ENCODE results near the gene RSRP1. TPM values are rescaled to one million over a fixed set of nuclear protein-coding genes. Genes with fewer than 3 reads are reported as not detected.
A peak's percentile ranks its signal among the peaks of the same experiment; 100 is the strongest.

Gene RSRP1
- total RNA-seq, 1 experiment from 2014 or later = 113 TPM

- peaks cover 20% of the 10 kb centered on the region for H3F3A ChIP-seq (ENCODE audit: insufficient read depth, low read depth)
- no peak for TF ChIP-seq EZH2 (IDR thresholded peaks at IDR 0.05; ENCODE audit: low read depth)
- TF ChIP-seq, protein P1, sequence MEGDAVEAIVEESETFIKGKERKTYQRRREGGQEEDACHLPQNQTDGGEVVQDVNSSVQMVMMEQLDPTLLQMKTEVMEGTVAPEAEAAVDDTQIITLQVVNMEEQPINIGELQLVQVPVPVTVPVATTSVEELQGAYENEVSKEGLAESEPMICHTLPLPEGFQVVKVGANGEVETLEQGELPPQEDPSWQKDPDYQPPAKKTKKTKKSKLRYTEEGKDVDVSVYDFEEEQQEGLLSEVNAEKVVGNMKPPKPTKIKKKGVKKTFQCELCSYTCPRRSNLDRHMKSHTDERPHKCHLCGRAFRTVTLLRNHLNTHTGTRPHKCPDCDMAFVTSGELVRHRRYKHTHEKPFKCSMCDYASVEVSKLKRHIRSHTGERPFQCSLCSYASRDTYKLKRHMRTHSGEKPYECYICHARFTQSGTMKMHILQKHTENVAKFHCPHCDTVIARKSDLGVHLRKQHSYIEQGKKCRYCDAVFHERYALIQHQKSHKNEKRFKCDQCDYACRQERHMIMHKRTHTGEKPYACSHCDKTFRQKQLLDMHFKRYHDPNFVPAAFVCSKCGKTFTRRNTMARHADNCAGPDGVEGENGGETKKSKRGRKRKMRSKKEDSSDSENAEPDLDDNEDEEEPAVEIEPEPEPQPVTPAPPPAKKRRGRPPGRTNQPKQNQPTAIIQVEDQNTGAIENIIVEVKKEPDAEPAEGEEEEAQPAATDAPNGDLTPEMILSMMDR (conservative IDR thresholded peaks at IDR 0.05) = no peak
- intact Hi-C loops (cut with micrococcal nuclease; ENCODE audit: unreplicated experiment) = loop anchor here (5.0 to 10.0 kb wide), 2 partner anchors 106 to 568 kb away; partner anchors contain the start of gene MTFR1L
- peaks cover 13% of the 10 kb centered on the region; the same call in 1 of the 2 replicates for H3K4me1 ChIP-seq (replicated peaks; ENCODE audit: insufficient read depth)
- BruUV-seq (replicated peaks) = no TSS peak
- H4K20me1 ChIP-seq (ENCODE audit: insufficient read depth) = peaks cover 28% of the 10 kb centered on the region
- H3K4me3 ChIP-seq = peak overlapping the region; percentile 73
- H3K4me2 ChIP-seq = peak overlapping the region; percentile 89
- peak in 1 of 2 experiments; percentile 20 for DNase-seq
- POLR2A ChIA-PET (ENCODE audit: unreplicated experiment) = no interaction called here
- peaks cover 28% of the 10 kb centered on the region for H3K36me3 ChIP-seq (ENCODE audit: low read depth)
- CTCF ChIA-PET = no interaction called here
- H3K27ac ChIP-seq = peak overlapping the region; percentile 85
- H3K9me2 ChIP-seq (ENCODE audit: insufficient read depth) = no peaks in the 10 kb centered on the region
- H3K79me2 ChIP-seq (ENCODE audit: low read depth) = peaks cover 30% of the 10 kb centered on the region
- peak overlapping the region; percentile 85 for H2AFZ ChIP-seq
- no peaks in the 10 kb centered on the region for H3K27me3 ChIP-seq (ENCODE audit: insufficient read depth, low read depth)
- H3K9me3 ChIP-seq (ENCODE audit: insufficient read depth, low read depth) = no peaks in the 10 kb centered on the region
Measured at GRCh38 chr1:25246600-25247023, 642 bp downstream of the RSRP1 start.

DNA sequence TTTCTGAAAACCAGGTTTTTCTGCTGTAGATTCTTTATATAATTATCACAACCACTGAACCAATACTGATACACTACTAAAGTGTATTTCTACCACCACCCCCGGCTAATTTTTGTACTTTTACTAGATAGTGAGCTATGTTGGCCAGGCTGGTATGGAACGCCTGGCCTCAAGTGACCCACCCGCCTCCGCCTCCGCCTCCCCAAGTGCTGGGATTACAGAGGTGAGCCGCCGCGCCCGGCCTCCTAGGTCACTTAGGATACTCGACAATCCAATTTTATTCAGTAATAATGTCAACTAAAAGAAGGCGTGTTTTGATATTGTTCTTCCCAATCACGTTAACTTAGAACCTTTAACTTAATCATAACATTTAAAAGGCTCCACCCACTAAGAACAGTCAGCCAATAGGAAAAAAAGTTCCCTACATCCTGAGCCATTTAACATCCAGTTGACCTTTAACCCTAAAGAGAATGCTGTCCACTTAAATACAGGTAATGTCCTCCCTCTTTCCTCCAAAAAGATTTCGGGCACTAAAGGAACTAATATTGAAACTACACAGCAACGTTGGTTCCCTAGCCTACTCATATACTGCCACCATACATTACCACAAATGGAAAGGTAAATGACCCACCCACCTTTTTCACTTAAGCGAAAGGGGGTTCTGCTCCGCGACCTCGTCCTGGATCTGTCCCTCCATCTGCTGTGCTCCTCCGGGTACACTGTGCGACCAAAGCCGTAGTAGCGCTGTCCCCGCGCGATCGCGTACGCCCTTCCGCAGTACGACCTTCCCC is 1.2 kb downstream of the RSRP1 start:
- peak overlapping the region; percentile 85; the same call in 1 of the 2 replicates for H2AFZ ChIP-seq

GRCh38 chr1:25245393-25245792 is 1.9 kb downstream of the RSRP1 start:
- Histone ChIP-seq H3K79me2 (ENCODE audit: low read depth) (peaks cover 30% of the 10 kb centered on the region), H3K27ac (no peak overlapping the region), H3K27me3 (ENCODE audit: insufficient read depth, low read depth) (no peaks in the 10 kb centered on the region), H3K9me3 (ENCODE audit: insufficient read depth, low read depth) (no peaks in the 10 kb centered on the region), H2AFZ (no peak overlapping the region), H3F3A (ENCODE audit: insufficient read depth, low read depth) (peaks cover 26% of the 10 kb centered on the region), H3K4me2 (peak overlapping the region; percentile 89), H3K9me2 (ENCODE audit: insufficient read depth) (no peaks in the 10 kb centered on the region), H4K20me1 (ENCODE audit: insufficient read depth) (peaks cover 28% of the 10 kb centered on the region), H3K4me1 (replicated peaks; ENCODE audit: insufficient read depth) (peaks cover 18% of the 10 kb centered on the region), H3K36me3 (ENCODE audit: low read depth) (peaks cover 28% of the 10 kb centered on the region), H3K4me3 (peak overlapping the region; percentile 73)
- BruUV-seq (replicated peaks) = no TSS peak
- DNase-seq = no peak
- POLR2A ChIA-PET (ENCODE audit: unreplicated experiment) = no interaction called here
- intact Hi-C loops (cut with micrococcal nuclease; ENCODE audit: unreplicated experiment) = loop anchor here (5.0 to 10.0 kb wide), 2 partner anchors 107 to 569 kb away; partner anchors contain the start of gene MTFR1L
- CTCF ChIA-PET = no interaction called here
- no peak for TF ChIP-seq EZH2 (IDR thresholded peaks at IDR 0.05; ENCODE audit: low read depth)
- TF ChIP-seq, protein P1 (conservative IDR thresholded peaks at IDR 0.05) = no peak

More for the DNA sequence above, 1.2 kb downstream of the RSRP1 start:
- Histone ChIP-seq H3K4me1 (replicated peaks; ENCODE audit: insufficient read depth) (peaks cover 13% of the 10 kb centered on the region), H4K20me1 (ENCODE audit: insufficient read depth) (peaks cover 28% of the 10 kb centered on the region), H3K9me3 (ENCODE audit: insufficient read depth, low read depth) (no peaks in the 10 kb centered on the region), H3K9me2 (ENCODE audit: insufficient read depth) (no peaks in the 10 kb centered on the region), H3K4me3 (peak overlapping the region; percentile 73), H3K36me3 (ENCODE audit: low read depth) (peaks cover 28% of the 10 kb centered on the region), H3K4me2 (peak overlapping the region; percentile 89), H3K79me2 (ENCODE audit: low read depth) (peaks cover 30% of the 10 kb centered on the region), H3K27me3 (ENCODE audit: insufficient read depth, low read depth) (no peaks in the 10 kb centered on the region), H3K27ac (peak overlapping the region; percentile 85), H3F3A (ENCODE audit: insufficient read depth, low read depth) (peaks cover 20% of the 10 kb centered on the region)
- DNase-seq = peak in 1 of 2 experiments; percentile 40
- TF ChIP-seq, protein P1 (conservative IDR thresholded peaks at IDR 0.05) = no peak
- no peak for TF ChIP-seq EZH2 (IDR thresholded peaks at IDR 0.05; ENCODE audit: low read depth)
- ChIA-PET POLR2A (ENCODE audit: unreplicated experiment) (no interaction called here), CTCF (no interaction called here)
- no TSS peak for BruUV-seq (replicated peaks)
- intact Hi-C loops (cut with micrococcal nuclease; ENCODE audit: unreplicated experiment) = loop anchor here (5.0 to 10.0 kb wide), 2 partner anchors 106 to 569 kb away; partner anchors contain the start of gene MTFR1L

Data from PC-9 (cell line).